C4-2B (cell line): ENCODE data around the gene IL17F.

Experiments
- H3K27ac ChIP-seq: fragments of 450-650 bp; 2 replicates; pipeline ENCODE4 v1.5.1; 2017
- CTCF ChIP-seq: fragments of 450-650 bp; conservative IDR thresholded peaks from 2 replicates; pipeline ENCODE4 v1.5.1; 2017; ENCODE audit warnings: mild to moderate bottlenecking
- ZFX ChIP-seq: fragments of 450-650 bp; IDR thresholded peaks from 2 replicates; pipeline ENCODE4 v1.6.1; 2017

Gene IL17F

GRCh38 chr6:52244400-52244799, at the start of gene IL17F:
IL17F (minus strand) TSS chr6:52244500; CDS start chr6:52244429, 71 bp downstream.
- no peak within 1 kb of the TSS for H3K27ac ChIP-seq
- TF ChIP-seq ZFX (no peak), CTCF (no peak)

- TF ChIP-seq ZFX (no peak), CTCF (no peak)
- H3K27ac ChIP-seq: no peak overlapping the region
Measured at GRCh38 chr6:52293067-52293466, 48.8 kb upstream of the IL17F start.

GRCh38 chr6:52288841-52289240, 44.5 kb upstream of the IL17F start:
- TF ChIP-seq CTCF (no peak), ZFX (no peak)

GRCh38 chr6:52288216-52288615, 43.9 kb upstream of the IL17F start:
- TF ChIP-seq CTCF (no peak), ZFX (no peak)
- no peak overlapping the region for H3K27ac ChIP-seq

More at GRCh38 chr6:52288841-52289240, 44.5 kb upstream of the IL17F start:
- no peak overlapping the region for H3K27ac ChIP-seq

- TF ChIP-seq ZFX (no peak), CTCF (peak; percentile 92)
- H3K27ac ChIP-seq: no peak overlapping the region
Measured at GRCh38 chr6:52286798-52287432, 42.6 kb upstream of the IL17F start.

- H3K27ac ChIP-seq: no peak overlapping the region
- TF ChIP-seq CTCF: peak; percentile 28
- TF ChIP-seq ZFX: no peak
Measured at GRCh38 chr6:52285177-52286068, 41.1 kb upstream of the IL17F start.

GRCh38 chr6:52284460-52285176, 40.3 kb upstream of the IL17F start, which contains the start of gene MCM3:
MCM3 (minus strand) TSS chr6:52284742; CDS start chr6:52284674, 68 bp downstream.
- TF ChIP-seq ZFX (peak; percentile 88), CTCF (no peak)
- peak within 1 kb of the TSS; percentile 85 for H3K27ac ChIP-seq
